ENCODE results near the gene MYMK.

The MYMK gene

DNA sequence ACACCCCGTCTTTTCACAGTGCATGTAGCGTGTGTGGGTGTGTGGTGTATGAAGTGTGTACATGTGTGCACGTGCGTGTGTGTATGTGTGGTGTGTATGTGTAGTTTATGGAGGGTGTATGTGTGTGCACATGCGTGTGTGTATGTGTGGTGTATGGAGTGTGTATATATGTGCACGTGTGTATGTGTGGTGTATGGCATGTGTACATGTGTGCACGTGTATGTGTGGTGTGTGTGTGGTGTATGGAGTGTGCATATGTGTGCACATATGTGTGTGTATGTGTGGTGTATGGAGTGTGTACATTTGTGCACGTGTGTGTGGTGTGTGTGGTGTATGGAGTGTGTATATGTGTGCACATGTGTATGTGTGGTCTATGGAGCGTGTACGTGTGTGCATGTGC is 13.2 kb downstream of the MYMK start:
- no peak for TF ChIP-seq CTCF (IDR thresholded peaks at IDR 0.05; ENCODE audit: unreplicated experiment in 3 of 3)
- H3K4me3 Mint-ChIP-seq, result no peak overlapping the region
- H3K27me3 Mint-ChIP-seq (ENCODE audit: low read depth), result no peaks in the 10 kb centered on the region
- no peak overlapping the region for H3K27ac Mint-ChIP-seq
- H3K4me1 Mint-ChIP-seq, result peaks cover 45% of the 10 kb centered on the region
- H3K36me3 Mint-ChIP-seq (ENCODE audit: low read depth), result no peaks in the 10 kb centered on the region
- no peaks in the 10 kb centered on the region for H3K9me3 Mint-ChIP-seq

DNA sequence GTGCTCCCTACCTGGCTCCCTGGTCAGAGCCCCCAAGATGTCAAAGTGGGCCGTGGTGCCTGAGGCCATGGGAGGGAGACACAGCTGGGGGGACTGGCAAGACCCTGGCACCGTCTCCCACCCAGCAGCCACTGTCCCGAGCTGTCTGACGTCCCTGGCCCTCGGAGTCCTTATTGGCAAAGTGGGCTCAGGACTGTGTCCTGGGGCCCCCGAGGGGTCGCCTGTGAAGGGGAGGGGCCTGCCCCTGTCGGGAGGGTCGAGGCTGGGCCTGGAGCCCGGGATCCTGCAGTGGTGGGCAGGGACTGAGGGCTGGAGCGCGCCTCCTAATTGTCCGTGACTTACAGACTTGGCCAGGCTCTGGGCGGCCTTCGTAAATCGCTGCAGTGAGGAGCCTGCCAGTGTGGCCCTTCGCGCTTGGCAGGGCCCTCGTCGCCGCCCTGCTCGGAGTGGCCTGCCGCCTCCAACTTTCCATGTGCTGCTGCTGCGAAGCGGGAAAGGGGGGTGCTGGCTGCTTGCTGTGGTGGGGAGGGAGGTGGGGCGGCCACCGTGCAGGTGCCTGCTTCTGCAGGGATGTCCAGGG is 13.7 kb downstream of the MYMK start:
- H3K36me3 Mint-ChIP-seq (ENCODE audit: low read depth), result no peaks in the 10 kb centered on the region
- TF ChIP-seq CTCF (IDR thresholded peaks at IDR 0.05; ENCODE audit: unreplicated experiment in 3 of 3), result no peak
- peaks cover 43% of the 10 kb centered on the region for H3K4me1 Mint-ChIP-seq
- H3K27me3 Mint-ChIP-seq (ENCODE audit: low read depth), result no peaks in the 10 kb centered on the region
- no peaks in the 10 kb centered on the region for H3K9me3 Mint-ChIP-seq
- no peak overlapping the region for H3K27ac Mint-ChIP-seq
- no peak overlapping the region for H3K4me3 Mint-ChIP-seq

- H3K36me3 Mint-ChIP-seq (ENCODE audit: low read depth), result no peaks in the 10 kb centered on the region
- peaks cover 45% of the 10 kb centered on the region for H3K4me1 Mint-ChIP-seq
- no peak for TF ChIP-seq CTCF (IDR thresholded peaks at IDR 0.05; ENCODE audit: unreplicated experiment in 3 of 3)
- peak overlapping the region; percentile 26 to 47 (median 46) for H3K4me3 Mint-ChIP-seq
- H3K9me3 Mint-ChIP-seq, result no peaks in the 10 kb centered on the region
- H3K27ac Mint-ChIP-seq, result peak overlapping the region; percentile 87 to 93 (median 89)
- no peaks in the 10 kb centered on the region for H3K27me3 Mint-ChIP-seq (ENCODE audit: low read depth)
Measured at GRCh38 chr9:133509179-133510083, 15.3 kb downstream of the MYMK start.

DNA sequence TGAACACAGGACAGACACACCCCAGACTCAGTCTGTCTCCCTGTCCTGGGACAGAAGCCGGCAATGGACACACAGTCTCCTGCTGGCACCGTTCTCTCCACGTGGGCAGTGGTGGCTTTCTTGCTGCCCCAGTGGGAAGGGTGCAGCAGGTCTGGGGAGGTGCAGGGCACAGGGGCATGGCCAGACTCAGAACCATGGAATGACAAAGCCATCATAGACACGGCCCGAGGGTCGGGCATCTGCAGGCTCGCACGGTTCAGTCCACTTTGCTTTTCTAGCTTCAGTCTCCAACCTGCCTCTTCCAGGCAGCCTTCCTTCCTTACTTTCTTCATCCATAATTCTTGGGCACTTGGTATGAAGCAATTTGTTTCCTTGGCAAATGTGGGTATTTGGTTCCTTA is 16.7 kb downstream of the MYMK start:
- TF ChIP-seq CTCF (IDR thresholded peaks at IDR 0.05; ENCODE audit: unreplicated experiment in 3 of 3), result no peak
- Mint-ChIP-seq H3K36me3 (ENCODE audit: low read depth) (no peaks in the 10 kb centered on the region), H3K27ac (no peak overlapping the region), H3K4me3 (no peak overlapping the region), H3K27me3 (ENCODE audit: low read depth) (no peaks in the 10 kb centered on the region), H3K9me3 (peaks cover 7% of the 10 kb centered on the region), H3K4me1 (peaks cover 37% of the 10 kb centered on the region)

DNA sequence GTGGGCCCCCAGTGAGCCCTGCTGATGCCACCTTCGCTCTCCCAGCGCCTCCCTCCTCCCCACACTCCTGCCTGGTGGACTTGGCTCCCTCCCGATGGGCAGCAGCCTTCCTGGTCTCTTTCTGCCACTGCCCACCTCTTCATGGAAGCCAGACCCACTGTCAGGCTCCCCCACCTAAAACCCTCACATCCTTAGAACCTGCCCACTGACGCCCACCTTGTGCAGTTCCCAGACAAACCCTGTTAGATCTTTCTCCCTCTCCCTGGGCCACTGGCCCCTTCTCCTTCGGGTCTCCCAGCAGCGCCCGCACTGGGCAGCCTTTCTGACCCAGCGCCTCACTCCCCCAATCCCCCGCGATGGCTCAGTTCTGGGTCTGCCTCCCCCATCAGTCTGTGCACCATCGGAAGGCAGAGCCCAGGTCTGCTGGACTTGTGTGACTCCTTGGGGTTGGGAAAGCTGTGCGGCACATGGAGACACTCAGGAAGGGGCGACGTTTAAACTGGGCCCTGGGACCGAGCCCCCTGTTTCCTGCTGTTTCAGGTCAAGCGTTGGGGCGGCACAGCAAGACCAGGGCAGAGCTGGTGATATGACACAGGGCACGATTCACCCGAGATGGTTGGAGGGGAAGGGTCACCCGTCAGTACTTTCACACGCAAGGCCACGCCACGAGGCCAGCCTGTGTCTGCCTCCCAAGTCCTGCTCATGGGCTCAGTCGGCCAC is 17.4 kb downstream of the MYMK start:
- Mint-ChIP-seq H3K27ac (peak overlapping the region in 2 of 3 experiments; percentile 54 to 59), H3K4me3 (no peak overlapping the region), H3K4me1 (peaks cover 37% of the 10 kb centered on the region), H3K36me3 (ENCODE audit: low read depth) (peaks cover 3% of the 10 kb centered on the region), H3K27me3 (ENCODE audit: low read depth) (no peaks in the 10 kb centered on the region), H3K9me3 (peaks cover 10% of the 10 kb centered on the region)
- TF ChIP-seq CTCF (IDR thresholded peaks at IDR 0.05; ENCODE audit: unreplicated experiment in 3 of 3), result no peak

Measured in nephron (organoid).